GM18526 (cell line): ENCODE measurements around the gene TSNAXIP1.

Source experiments
- POLR2A ChIP-seq: IDR thresholded peaks from 3 replicates; pipeline ENCODE4 v1.6.1; 2011; ENCODE audit not compliant: insufficient read length; ENCODE audit errors: extremely low read depth

The TSNAXIP1 gene

DNA sequence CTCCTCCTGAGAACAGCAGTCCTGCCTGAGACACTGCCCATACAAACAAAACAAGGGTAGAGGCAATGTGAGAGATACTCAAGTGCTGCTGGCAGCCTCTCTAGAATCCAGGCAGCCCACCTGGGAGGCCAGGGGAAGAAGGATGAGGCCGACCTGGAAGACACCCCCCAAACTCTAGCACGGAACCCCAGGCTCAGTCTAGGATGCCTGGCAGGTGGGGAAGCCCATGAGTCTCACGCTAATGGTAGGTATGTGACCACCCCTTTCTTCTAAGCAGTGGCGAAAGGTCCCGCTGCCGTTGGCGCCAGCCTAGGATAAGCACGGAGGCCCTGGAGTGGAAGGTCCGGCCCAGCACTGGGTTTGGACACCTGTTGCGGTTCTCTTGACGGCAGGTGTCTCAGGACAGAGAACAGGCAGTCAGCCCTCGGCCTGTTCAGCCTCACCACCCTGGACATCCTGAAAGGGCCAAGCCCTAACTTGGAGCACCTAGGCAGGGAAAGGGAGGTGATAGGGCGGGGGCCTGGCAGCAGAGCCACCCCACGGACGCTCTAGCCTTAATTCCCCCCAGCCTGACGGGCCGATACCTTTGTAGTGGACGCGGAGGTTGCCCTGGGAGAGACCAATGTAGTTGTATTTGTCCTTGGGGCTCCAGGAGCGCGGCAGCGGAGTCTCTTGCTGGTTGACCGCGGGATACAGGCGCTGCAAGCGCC, 816 bp upstream of the TSNAXIP1 start:
- no peak for TF ChIP-seq POLR2A

DNA sequence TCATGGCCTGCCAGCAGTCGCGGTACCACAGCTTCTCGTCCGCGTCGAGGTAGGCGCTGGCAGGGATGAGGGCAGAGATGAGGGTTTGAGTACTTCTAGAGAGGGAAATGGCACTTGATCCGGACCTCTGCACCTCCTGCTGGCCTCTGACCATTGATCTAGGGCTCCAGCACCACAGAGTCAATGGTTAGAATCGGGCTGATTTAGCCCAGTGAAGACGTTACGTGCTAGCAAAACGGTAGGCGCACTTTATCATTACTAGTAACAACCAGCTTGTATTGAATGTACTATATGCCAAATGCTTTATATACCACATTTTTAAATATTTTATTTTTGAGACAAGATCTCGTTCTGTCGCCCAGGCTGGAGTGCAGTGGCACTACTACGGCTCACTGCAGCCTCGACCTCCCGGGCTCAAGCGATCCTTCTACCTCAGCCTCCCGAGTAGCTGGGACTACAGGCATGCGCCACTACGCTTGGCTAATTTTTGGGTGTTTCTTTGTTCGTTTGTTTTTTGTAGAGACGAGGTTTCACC, 526 bp downstream of the TSNAXIP1 start:
- TF ChIP-seq POLR2A = no peak

DNA sequence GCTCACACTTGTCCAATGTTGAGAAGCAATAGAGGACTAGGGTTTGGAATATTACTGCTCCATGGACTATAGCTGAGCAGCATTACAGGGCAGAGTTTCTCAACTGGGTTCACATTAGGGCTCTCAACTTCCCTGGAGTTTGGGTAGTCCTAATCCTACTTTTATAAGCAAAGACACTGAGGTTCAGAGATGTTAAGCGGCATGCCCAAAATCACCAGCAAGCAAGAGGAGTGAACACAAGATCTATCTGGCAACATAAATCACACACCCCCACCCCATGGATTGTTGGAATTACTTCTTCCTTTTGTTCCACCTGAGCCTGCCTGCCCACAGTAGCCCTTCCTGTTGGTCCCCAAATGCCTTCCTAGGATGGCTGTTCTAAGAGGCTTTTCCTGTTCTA, 5.2 kb downstream of the TSNAXIP1 start:
- no peak for TF ChIP-seq POLR2A

DNA sequence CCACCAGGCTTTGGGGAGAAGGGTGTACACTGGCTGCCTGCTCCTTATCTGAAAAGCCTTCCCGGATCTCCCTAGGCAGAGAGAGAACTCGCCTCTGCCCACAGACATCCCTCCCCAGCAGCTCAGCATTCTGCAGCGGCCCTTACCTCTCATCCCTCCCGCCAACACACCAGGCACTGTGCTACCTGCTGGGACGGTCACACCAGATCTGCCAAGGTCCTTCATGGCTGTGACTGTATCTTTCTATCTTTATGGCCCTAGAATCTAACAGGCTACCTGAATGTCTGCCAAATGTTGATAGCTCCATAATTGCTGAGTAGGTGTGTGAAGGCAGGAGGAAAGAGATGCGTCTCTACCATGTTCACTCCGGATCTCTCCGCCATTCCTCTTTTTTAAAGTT, 7.9 kb downstream of the TSNAXIP1 start:
- no peak for TF ChIP-seq POLR2A

DNA sequence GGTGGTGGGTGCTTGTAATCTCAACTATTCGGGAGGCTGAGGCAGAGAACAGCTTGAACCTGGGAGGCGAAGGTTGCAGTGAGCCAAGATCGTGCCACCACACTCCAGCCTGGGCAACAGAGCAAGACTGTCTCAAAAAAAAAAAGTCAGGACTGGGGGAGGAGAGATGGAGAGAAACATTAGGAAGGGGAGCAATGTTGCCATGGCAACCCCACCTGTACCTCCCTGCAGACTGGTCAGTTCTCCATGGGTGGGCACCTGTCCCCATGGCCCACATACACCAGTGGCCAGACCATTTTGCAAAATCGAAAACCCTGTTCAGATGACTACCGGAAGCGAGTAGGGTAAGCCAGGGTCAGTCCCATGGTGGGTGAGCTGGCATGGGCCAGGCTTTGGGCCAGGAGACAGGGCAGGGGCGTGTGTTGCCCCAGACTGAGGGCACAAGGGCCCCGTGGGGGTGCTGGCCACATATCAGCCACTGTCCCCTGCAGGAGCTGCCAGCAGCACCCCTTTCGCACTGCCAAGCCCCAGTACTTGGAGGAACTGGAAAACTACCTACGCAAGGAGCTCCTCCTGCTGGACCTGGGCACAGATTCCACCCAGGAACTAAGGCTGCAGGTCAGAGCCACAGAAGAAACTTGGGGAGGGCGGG, 14.0 kb downstream of the TSNAXIP1 start:
- no peak for TF ChIP-seq POLR2A

DNA sequence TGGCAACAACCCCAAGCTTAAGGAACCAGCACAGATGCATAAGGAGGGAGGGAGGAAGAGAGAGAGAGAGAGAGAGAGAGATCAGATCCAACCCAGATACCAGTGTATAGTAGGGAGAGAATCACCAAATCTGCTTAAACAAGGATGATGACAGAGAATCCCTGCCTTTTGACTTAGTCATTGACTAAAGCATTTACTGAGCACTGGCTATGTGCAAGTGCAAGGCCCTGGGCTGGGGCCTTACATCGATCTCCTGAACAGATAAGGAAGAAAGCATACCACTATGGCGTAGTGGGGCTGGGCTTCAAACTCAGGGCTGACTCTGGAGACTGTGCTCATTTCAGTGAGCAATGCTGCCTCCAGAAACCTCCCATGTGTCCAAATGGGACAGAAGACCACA, 15.8 kb downstream of the TSNAXIP1 start:
- no peak for TF ChIP-seq POLR2A

DNA sequence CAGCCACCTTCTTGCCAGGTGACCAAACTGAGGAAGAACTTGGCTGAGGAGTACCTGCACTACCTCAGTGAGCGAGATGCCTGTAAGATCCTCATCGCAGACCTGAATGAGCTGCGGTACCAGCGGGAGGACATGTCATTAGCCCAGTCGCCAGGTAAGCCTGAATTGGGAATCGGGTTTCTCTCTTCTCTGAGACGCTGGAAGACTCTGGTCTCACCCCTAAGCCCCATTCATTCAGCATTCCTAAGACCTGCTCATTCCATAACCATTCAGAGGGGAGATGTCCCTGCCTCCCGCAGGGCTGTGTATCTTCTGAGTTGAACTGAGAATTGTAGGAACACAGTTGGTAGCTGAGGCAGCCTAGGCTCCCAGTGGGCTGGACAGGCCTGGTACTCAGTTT, 18.4 kb downstream of the TSNAXIP1 start:
- TF ChIP-seq POLR2A = no peak

DNA sequence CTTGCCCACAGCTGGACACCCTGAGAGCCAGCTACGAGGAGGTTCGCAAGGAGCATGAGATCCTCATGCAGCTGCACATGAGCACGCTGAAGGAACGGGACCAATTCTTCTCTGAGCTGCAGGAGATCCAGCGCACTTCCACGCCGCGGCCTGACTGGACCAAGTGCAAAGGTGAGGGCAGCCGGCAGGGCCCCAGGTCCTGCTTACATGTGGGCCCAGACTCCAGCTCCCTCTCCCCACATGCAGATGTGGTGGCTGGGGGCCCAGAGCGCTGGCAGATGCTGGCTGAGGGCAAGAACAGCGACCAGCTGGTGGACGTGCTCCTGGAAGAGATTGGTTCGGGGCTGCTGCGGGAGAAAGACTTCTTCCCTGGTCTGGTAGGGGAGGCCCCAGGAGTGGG, 19.2 kb downstream of the TSNAXIP1 start:
- no peak for TF ChIP-seq POLR2A

DNA sequence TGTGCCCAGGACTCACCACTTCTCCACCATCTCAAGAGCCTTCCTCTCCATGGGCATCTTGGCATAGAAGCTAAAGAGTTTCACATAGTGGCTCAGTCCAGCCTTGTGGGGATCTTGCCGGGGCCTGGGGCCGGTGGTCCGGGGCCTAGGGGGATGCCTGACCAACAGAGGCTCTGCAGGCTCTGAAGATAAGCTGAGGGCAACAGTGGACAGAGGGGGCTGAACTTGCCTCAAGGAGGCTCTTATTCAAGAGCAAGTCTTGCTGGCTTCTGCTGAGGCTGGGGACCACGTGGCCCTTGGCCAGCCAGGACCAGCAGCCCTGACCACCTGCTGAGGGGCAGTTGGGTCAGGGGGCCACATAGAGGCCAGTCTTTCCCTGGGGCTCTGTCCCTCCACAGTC, 22.0 kb downstream of the TSNAXIP1 start:
- no peak for TF ChIP-seq POLR2A

DNA sequence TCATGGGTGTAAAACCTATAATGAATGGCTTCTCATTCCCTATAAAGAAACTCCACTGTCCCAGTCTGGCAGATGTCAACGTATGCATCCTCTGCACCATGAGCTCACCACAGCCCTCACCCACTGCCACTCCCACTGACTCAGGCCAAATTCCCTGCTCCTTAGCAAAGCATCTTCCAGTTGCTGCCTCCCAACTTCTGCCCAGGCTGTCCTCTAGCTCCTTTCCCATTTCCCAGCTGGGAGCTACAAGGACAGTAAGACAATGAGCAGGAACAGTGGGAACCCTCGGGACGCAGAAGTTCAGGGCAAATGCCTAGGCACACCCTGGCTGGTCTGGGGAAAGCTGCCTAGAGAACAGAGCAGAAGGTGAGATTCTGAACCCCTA, 26.3 kb downstream of the TSNAXIP1 start:
- TF ChIP-seq POLR2A = no peak

DNA sequence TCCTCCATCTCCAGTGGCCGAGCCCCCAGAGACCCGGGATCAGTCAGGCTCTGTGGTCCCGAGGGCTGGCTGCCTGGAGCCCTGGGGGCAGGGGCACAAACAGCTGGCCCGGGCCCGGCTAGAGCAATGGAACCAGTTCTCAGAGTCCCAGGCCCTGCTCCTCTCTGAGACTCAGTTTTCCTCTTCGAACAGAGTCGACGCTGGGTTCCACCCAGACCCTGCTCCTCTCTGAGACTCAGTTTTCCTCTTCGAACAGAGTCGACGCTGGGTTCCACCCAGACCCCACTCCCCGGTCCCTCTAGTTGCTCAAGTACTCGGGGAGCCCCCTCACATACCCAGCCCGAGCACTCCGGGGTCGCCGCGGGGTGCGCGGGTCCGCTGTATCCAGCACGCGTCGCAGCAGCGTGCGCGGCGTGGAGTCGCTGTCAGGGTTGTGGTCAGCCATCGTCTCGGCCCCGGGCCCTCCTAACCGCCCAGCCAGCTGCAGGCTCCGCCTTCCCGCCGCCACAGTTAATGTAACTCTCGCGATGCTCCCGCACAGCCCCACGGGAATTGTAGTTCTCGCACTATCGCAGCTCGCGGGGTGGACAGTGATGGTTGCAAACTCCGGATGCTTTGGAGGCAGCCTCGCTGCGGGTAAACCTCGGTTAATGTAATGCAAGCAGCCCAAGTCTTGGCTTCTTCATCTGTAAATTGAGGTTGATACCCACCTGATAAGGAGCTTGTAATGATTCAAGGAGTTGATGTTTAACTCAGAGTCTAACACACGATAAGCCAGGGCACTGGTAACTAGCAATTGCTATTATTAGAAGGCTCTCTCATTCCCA, 26.9 kb downstream of the TSNAXIP1 start:
- TF ChIP-seq POLR2A = peak; percentile 90

DNA sequence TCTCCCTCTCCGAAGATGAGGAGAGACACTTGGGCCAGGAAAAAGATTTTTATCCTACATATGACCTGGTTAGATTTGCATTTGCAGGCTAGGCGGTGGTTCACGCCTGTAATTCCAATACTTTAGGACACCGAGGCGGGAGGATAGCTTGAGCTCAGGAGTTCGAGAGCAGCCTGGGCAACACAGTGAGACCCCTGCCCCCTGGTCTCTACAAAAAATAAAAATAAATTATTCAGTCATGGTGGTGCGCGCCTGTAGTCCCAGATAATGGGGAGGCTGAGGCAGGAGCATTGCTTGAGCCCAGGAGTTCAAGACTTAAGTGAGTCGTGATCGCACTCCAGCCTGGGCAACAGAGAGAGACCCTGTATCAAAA, 27.5 kb downstream of the TSNAXIP1 start:
- no peak for TF ChIP-seq POLR2A

DNA sequence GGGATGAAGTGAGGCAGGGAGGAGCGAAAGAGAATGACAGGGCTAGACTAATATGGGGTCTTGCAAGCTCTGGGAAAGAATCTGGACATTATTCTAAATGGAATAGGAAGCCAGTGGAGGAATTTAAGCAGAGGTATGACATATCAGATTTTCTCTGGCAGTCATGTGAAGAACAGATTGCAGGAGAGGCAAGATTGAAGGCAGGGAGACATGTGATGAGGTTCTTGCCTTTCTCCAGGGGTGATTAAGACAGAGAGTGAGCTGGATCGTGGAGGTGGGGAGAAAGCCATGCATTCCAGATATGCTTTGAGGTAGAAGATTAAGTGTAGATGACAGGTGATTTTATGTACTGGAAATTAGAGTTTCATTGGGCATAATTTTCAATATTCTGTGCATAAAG, 31.1 kb downstream of the TSNAXIP1 start:
- TF ChIP-seq POLR2A = no peak

DNA sequence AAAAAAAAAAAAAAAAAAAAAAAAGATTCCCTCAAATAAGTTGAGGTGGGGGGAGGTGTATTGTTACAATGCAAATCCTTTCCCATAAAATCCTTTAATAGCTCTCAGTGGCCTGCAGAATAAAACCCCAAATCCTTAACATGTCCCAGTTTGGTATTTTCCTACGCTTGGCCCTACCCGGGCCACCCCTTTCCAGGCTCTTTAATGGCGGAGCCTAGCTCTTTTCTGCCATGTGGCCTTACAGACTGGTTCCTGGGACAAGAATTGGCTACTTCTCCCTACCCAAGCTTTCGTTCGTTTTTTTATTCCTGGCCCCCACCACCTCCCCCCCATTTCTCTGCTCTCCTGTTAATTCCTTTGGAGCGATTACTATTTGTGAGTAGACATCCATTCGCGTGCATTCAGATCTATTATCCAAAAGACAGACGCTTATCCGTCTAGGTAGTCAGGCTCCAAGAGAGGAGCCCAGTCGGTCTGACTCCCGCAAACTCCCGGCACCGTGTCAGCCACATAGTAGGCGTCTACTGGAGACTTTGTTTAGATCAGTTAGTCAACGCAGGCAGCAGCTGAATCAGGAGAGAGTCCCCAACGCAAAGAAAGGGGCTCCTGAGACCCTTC, 34.6 kb downstream of the TSNAXIP1 start:
- no peak for TF ChIP-seq POLR2A

DNA sequence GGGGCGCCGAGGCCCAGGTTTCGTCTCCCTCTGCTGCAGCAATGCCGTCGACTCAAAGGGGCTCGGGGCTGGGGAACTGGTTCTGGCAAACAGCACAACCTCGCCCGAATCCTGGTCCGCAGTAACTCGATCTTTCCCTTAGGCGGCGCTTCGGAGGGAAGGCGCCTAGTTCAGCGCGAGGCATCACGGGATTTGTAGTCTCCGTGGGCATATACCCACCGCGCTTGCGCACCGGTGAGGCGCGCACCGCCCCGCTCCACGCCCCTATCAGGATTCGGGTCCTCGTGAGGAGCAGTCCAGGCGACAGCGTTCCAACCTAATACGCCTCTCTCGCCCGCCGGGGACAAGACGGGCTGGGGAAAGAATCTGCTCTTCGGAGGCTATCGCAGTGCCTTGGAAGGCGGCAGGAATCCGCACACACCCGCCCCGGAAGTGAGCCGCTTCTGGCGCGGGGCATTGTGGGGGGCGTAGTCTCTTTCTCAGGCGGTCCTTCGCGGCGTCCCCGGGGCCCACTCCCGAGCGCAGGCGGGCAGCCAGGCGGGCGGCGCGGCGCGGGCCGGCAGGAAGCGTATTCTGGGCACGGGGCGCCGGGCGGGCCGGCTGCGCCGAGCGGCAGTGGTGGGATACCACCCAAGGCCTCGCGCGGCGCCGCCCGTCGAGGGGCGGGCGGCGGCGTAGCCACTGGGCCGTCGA, 35.3 kb downstream of the TSNAXIP1 start, which contains the start of gene THAP11:
Gene THAP11, plus strand, starts transcription at position 505 of the 693 bp plus-strand sequence. CDS start 235 bp downstream, outside the sequence.
- peak; percentile 15 for TF ChIP-seq POLR2A
